ENCODE results near the gene CCL27. TPM values are rescaled to one million over a fixed set of nuclear protein-coding genes. Genes with fewer than 3 reads are reported as not detected.

Gene CCL27
- total and polyA plus RNA-seq, 2 of the 8 experiments (the other 6 are each of a cell fraction or from before 2014, with no cell fraction given): 0.42 TPM; not detected in 1

DNA sequence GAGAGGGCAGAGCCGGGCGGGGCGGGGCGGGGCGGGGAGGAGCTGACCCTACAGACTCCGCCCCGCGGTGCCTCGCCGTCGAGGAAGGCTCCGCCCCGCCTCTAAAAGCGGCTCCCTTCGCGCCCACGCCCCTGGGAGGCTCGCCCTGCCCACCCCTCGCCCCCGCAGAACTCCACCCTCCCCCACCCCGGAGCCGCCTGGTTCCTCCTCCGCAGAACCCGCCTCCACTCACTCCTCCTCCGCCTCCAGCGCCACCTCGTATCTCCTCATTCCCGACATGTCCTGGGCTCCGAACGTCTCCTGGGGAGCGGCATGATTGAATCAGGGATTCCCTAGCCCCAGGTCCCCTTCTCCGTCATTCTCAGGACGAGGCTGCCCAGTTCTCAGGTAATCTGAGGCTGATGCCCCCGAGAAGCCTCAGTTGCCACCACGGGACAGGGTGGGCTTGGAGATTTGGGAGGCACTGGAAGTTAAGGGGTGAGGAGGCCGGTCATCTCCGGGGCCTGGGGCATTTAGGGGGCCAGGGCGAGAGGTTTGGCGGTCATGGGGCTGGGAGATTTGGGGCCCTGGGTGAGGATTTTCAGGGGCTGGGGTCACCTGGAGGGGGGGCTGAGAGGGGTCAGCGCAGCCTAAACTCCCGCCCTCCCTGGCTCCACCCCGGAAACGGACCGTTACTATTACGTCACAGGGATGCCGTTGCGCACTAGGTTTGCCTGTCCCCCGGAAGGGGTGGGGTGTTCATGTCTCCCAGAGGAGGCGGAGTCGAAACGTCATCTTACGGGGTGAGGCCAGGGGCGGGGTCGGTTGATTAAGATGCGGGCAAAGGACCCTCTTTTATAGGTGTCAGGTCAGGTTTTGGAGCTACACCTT, 3.2 kb upstream of the CCL27 start:
- Histone ChIP-seq H3K79me2 (ENCODE audit: control insufficient read depth in 1 of 2, insufficient read depth in 2 of 2, low read length in 2 of 2) (peaks cover 0 to 8% of the 10 kb centered on the region in 2 experiments; a peak in 1 of 4 replicates), H3K56ac (replicated peaks; ENCODE audit: insufficient read length, low read depth, low read length) (peak overlapping the region; percentile 66), H3K27me3 (replicated peaks in 1 of 4; ENCODE audit: control insufficient read depth in 3 of 4, extremely low read depth in 1 of 4, insufficient read depth in 3 of 4, low read length in 3 of 4) (peaks cover 0 to 5% (median 0%) of the 10 kb centered on the region in 4 experiments; a peak in 2 of 7 replicates), H3K4me1 (replicated peaks in 1 of 4; ENCODE audit: control insufficient read depth in 3 of 4, insufficient read depth in 4 of 4, low read length in 3 of 4) (peaks cover 0 to 4% (median 2%) of the 10 kb centered on the region in 4 experiments; a peak in 2 of 7 replicates), H3K9ac (replicated peaks in 1 of 4; ENCODE audit: extremely low read depth in 1 of 4, low read depth in 3 of 4, low read length in 3 of 4) (peak overlapping the region; percentile 70 to 89 (median 83)), H3K4me3 (ENCODE audit: extremely low read depth in 1 of 4, insufficient read depth in 2 of 4, low read depth in 3 of 4, low read length in 4 of 4) (peak overlapping the region; percentile 59 to 92 (median 81)), H2AK5ac (ENCODE audit: low read depth, low read length) (no peak overlapping the region), H2BK120ac (replicated peaks; ENCODE audit: low read depth, low read length) (no peak overlapping the region), H2BK15ac (ENCODE audit: low read length) (0 out of 2 replicates have a peak overlapping the region, but pooled peaks have one; percentile 46), H3K18ac (ENCODE audit: extremely low read depth, low read length) (peak overlapping the region; percentile 80), H4K5ac (ENCODE audit: insufficient read length, low read depth, low read length) (peak overlapping the region; percentile 73), H3K36me3 (ENCODE audit: control insufficient read depth in 2 of 4, insufficient read depth in 4 of 4, low read length in 3 of 4) (peaks cover 0 to 5% (median 0%) of the 10 kb centered on the region in 4 experiments; a peak in 3 of 8 replicates), H3K23ac (ENCODE audit: insufficient read length) (no peak overlapping the region), H4K91ac (replicated peaks; ENCODE audit: insufficient read length, low read length) (peak overlapping the region; percentile 36), H4K20me1 (replicated peaks in 1 of 2; ENCODE audit: control insufficient read depth in 1 of 2, insufficient read depth in 2 of 2, low read length in 2 of 2) (peaks cover 0 to 2% of the 10 kb centered on the region in 2 experiments), H3K4ac (replicated peaks; ENCODE audit: insufficient read length, low read depth, low read length) (no peak overlapping the region), H3K27ac (ENCODE audit: low read depth, low read length) (peak overlapping the region; percentile 88), H4K8ac (ENCODE audit: extremely low read depth, insufficient read depth, low read length) (peak overlapping the region; percentile 76), H3K9me3 (ENCODE audit: insufficient read depth in 2 of 2, low read depth in 1 of 2, low read length in 1 of 2) (peaks cover 3 to 5% of the 10 kb centered on the region in 2 experiments; a peak in 1 of 4 replicates), H2BK12ac (ENCODE audit: low read depth, low read length) (no peak overlapping the region), H3K14ac (ENCODE audit: insufficient read length) (no peak overlapping the region), H3K23me2 (ENCODE audit: low read depth, low read length) (peaks cover 9% of the 10 kb centered on the region), H3K4me2 (ENCODE audit: insufficient read depth in 1 of 2, low read depth in 2 of 2, low read length in 2 of 2) (peak overlapping the region; percentile 85 to 94), H3K79me1 (ENCODE audit: low read depth, low read length) (no peaks in the 10 kb centered on the region), H2AFZ (ENCODE audit: low read length) (0 out of 2 replicates have a peak overlapping the region, but pooled peaks have one; percentile 89), H2BK5ac (ENCODE audit: low read depth, low read length) (peak overlapping the region; percentile 91; the same call in 1 of the 2 replicates), H2BK20ac (ENCODE audit: low read length) (no peak overlapping the region)
- WGBS, 2 experiments (ENCODE audit: extremely low coverage in 1 of 2, insufficient coverage in 1 of 2, insufficient read length in 1 of 2, insufficient replicate concordance in 2 of 2, low coverage in 1 of 2, low lambda C conversion rate in 2 of 2, missing lambda C conversion rate in 1 of 2): 0% methylated on average over 25 of the region's 55 CpGs; no CpG with 5 or more reads in 1 of the 2 experiments
- DNase-seq (ENCODE audit: low read depth in 1 of 2, low spot score in 2 of 2): peak; percentile 80 to 95
- CTCF ChIA-PET (ENCODE audit: partially characterized antibody): interaction anchor here (0.6 to 15.2 kb wide), 11 partner anchors 9 to 45 kb away, joined by 3 to 277 read pairs (median 8); partner anchors contain the start of genes DCTN3, GALT, IL11RA and SIGMAR1
- POLR2A ChIA-PET (ENCODE audit: partially characterized antibody): interaction anchor here (0.8 to 7.7 kb wide), 7 partner anchors 10 to 31 kb away, joined by 3 to 92 read pairs (median 6); partner anchors contain the start of genes GALT, IL11RA and SIGMAR1
- FAIRE-seq: peak; percentile 85
- TF ChIP-seq JUND (IDR thresholded peaks at IDR 0.05; ENCODE audit: low read length) (no peak), CREB1 (IDR thresholded peaks at IDR 0.05) (peak; percentile 98), SUZ12 (IDR thresholded peaks at IDR 0.05; ENCODE audit: low read length) (no peak), SP1 (IDR thresholded peaks at IDR 0.05; ENCODE audit: low read depth, low read length) (peak; percentile 89), GABPA (IDR thresholded peaks at IDR 0.05; ENCODE audit: borderline replicate concordance, insufficient read depth, low read length) (peak; percentile 83; the same call in 1 of the 2 replicates), POU5F1 (IDR thresholded peaks at IDR 0.05; ENCODE audit: low read depth, low read length) (no peak), SIRT6 (IDR thresholded peaks at IDR 0.05; ENCODE audit: low read length) (no peak), GTF2F1 (IDR thresholded peaks at IDR 0.05; ENCODE audit: borderline replicate concordance, low read depth, low read length) (no peak)
- TF ChIP-seq, protein P1, sequence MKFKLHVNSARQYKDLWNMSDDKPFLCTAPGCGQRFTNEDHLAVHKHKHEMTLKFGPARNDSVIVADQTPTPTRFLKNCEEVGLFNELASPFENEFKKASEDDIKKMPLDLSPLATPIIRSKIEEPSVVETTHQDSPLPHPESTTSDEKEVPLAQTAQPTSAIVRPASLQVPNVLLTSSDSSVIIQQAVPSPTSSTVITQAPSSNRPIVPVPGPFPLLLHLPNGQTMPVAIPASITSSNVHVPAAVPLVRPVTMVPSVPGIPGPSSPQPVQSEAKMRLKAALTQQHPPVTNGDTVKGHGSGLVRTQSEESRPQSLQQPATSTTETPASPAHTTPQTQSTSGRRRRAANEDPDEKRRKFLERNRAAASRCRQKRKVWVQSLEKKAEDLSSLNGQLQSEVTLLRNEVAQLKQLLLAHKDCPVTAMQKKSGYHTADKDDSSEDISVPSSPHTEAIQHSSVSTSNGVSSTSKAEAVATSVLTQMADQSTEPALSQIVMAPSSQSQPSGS (IDR thresholded peaks at IDR 0.05; ENCODE audit: low read length): no peak

Measured in H1 (cell line).